ENCODE results near the gene C2orf68.
A peak's percentile ranks its signal among the peaks of the same experiment; 100 is the strongest.
"Not testable (repeated sequence)": the region's sequence is repeated elsewhere in the genome, so short reads cannot be mapped to it uniquely, and the experiment has no call there.

The C2orf68 gene, protein sequence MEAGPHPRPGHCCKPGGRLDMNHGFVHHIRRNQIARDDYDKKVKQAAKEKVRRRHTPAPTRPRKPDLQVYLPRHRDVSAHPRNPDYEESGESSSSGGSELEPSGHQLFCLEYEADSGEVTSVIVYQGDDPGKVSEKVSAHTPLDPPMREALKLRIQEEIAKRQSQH

DNA sequence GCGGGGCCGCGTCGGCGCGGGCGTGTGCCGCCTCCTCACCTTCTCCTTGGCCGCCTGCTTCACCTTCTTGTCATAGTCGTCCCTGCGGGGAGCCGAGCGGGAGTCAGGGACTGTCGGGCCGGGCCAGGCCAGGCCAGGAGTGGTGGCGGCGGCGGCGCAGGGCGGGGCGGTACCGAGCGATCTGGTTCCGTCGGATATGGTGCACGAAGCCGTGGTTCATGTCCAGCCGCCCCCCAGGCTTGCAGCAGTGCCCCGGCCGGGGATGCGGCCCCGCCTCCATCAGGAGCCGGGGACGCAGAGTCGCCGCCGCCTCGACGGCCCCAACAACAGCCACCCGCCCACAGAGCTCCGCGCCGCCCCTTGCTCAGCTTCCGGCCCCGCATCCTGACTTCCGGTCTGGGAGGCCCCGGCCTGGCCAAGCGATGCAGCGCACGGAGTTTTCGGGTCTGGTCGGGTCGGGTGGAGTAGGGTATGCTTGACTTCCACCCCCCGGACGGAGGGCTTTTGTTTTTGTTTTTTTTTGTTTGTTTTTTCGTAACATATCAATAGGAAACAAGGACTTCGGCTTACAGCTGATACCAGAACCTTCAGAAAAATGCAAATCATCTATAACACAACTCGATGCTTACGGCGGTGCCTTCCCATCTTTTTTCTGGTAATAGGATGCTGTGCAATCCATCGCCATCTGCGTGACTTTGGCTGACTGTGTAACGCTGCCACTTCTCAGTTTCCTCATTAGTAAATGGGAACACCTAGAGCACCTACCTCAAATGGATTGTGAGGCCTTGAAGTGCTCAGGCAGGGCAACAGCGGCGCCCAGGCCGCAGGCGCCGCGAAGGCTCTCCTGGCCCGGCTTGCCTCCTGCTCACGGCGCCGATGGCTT, at the start of gene C2orf68:
TSS of gene C2orf68 (minus strand) at position 362 of the 883 bp plus-strand sequence. CDS start at position 280, 82 bp downstream.
- peak; percentile 96 for DNase-seq (ENCODE audit: low spot score)

DNA sequence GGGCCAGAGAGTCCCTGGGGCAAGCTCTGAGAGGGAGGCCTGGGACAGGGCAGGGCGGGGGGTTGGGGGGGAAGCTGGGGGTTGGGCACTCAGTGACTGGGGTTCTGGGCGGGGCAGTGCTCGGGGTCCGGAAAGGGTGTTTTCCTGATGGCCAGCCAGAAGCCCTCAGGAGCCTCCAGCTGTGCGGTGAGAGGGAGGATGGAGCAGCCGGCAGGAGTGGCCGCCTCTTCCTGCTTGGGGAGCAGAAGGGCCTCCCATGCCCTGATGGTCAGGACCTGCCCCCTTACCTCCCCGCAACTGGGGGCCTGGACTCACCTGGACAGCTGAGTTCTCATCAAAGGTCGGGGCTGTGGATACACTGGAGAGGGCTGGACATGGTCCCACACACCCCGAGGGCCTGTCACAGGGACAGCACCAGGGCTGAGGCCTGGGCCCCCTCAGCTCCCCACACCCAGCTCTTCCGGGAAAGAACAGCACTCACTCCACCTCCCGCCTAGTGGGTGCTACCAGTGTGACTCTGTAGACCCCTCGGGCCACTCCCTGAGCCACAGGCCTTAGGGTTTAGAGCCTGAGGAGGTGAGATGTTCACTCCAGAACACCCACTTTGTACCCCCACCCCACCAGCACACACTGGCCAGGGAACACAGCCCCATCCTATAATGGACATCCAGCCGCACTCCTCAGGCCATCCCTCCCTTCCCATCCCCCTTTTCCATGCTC, 49.4 kb upstream of the C2orf68 start:
- DNase-seq (ENCODE audit: low spot score) = no peak

DNA sequence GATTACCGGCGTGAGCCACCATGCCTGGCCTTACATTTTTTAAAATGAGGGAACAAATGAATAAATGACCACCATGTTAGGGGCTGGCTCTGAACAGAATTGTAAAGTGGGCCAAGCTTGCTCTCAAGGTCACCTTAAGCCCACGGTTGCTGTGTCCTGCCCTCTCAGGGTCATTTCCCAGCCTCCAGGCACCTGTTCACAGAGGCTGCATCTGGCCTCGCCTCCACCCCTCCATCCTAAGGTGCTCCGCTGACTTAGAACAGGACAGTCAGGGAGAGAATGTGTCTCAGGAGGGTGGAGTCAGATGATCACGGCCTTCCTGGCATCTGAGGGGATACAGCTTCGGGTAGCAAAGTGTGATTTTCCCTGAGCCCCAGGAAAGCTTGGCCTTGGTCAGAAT, 48.9 kb upstream of the C2orf68 start:
- no peak for DNase-seq (ENCODE audit: low spot score)

DNA sequence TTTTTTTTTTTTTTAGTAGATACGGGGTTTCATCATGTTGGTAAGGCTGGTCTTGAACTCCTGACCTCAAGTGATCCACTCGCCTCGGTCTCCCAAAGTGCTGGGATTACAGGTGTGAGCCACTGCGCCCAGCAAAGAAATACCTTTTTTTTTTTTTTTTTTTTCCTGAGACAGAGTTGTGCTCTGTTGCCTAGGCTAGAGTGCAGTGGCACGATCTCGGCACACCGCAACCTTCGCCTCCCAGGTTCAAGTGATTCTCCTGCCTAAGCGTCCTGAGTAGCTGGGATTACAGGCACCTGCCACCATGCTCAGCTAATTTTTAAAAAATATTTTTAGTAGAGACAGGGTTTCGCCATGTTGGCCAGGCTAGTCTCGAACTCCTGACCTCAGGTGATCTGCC, 48.4 kb upstream of the C2orf68 start:
- not testable (repeated sequence) for DNase-seq (ENCODE audit: low spot score)

DNA sequence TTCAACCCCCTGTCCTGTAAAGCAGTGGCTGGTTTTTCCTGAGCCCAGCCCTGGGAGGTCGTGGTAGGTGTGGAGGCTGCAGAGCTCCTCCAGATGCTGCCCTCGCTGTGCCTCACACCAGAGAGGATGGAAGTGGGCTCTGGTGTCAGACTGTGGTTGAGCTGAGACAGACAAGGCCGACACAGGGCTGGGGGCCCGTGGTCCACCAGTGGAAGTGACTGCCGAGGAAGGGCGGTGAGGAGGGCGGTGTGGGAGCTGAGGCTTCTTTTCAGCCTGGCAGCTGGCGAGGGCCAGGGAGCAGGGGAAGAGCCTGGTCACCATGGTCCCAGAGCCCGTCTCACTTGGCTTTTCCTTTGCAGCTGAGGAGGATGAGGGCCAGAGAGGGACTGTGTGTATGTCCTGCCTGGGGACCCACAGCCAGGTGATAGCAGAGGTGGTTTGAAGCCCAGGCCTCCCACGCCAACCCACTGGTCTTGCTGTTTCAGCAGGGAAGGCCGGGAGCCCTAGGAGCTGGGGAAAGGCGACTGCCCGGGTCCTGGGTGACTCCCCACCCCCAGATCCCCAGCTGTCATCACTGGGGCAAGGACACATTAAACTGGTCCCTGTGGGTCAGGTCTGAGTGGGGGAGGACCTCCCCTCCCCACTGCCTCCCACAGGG, 47.6 kb upstream of the C2orf68 start:
- DNase-seq (ENCODE audit: low spot score) = no peak

DNA sequence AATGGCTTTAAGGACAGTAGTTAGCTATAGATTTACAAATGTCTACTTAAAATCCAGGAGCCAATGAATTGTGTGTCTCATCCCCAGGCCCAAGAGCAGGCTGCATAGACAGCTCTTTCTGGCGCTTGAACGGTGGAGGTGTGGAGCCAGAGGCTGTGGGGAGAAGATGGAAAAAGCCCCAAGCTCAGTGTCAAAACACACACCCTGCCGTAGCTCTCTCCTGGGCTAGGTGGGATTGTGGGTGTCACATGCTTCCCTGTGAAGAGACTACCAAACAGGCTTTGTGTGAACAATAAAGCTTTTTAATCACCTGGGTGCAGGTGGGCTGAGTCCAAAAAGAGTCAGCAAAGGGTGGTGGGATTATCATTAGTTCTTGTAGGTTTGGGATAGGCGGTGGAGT, 45.5 kb upstream of the C2orf68 start:
- not testable (repeated sequence) for DNase-seq (ENCODE audit: low spot score)

DNA sequence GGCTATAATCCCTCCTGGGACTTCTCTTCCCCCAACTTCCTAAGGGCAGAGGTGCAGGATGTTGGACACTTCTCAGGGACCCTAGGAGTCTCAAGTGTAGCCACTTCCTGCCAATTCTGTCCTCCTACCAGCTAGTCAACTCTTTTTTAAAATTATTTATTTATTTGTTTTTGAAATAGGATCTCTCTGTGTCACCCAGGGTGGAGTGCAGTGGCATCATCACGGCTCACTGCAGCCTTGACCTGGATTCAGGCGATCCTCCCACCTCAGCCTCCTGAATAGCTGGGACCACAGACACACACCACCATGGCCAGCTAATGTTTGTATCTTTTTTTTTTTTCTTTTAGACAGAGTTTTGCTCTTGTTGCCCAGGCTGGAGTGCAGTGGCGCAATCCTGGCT, 44.6 kb upstream of the C2orf68 start:
- DNase-seq (ENCODE audit: low spot score) = no peak

DNA sequence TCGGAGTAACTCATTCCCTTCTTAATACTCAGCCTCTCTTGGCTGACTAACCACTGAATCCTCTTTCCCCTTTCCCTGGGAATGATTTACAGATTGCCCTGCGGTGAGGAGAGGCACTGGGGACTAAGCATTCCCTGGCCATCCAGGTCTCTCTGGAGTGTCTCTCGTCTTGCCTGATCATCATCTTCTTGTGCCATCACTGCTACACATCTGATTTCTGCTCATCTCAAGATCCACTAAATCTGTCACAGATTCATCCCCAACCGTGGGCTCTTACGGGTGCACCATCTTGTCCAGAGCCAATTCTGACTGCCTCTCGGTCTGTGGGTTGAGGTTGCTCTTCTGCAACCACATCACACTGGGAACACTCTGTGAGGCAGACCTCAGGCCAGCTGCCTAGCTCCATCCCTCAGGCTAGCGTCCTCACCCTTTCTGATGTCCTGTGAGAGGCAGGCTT, 44.1 kb upstream of the C2orf68 start:
- no peak for DNase-seq (ENCODE audit: low spot score)

DNA sequence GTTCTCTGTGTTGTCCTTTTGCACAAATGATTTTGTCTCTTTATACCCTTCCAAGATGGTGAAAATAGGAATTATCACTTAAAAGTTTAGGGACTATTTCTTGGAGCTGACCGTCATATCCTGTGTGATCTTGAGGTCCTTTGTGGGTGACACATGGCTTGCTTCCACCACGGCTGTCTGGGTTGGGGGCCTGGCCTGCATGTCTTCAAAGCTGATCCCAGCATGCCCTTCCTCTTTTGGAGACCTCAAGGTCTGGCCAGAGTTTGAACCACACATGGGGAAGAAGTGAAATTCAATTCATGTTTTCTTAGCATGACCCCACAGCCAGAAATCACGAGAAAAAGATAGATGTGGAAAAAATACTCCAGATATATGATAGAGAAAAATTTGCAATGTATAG, 42.1 kb upstream of the C2orf68 start:
- no peak for DNase-seq (ENCODE audit: low spot score)

DNA sequence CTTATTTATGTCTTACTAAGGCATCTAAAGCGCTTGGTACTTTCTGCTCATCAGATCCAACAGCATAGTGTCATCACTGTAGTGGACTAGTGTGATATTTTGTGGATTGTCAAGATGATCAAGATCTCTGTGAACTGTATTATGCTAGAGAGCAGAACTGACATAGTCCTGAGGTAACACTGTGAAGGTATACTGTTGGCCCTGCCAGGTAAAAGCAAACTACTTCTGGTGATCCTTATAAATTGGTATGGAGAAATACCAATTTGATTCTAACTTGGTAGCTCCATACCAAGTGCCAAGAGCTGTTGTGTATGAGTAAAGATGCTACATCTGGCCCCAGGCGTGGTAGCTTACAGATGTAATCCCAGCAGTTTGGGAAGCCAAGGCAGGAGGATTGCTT, 40.2 kb upstream of the C2orf68 start:
- no peak for DNase-seq (ENCODE audit: low spot score)

DNA sequence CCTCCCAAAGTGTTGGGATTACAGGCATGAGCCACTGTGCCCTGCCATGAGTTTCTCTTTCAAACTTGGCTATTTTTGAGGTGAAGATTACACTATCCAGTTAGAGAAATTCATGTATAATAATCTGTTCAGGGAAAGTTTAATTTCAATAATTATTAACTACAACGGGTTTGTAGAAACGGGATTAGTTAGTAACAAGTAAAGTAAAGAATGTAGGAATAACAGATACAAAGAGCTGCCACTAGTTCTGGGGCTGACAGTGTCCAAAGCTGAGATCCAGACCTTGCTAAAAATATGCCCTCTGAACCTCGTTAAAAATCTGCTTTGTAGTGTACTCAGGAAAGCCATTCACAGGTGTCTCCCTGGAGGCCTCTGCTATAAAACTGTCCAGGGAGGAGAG, 39.2 kb upstream of the C2orf68 start:
- no peak for DNase-seq (ENCODE audit: low spot score)

DNA sequence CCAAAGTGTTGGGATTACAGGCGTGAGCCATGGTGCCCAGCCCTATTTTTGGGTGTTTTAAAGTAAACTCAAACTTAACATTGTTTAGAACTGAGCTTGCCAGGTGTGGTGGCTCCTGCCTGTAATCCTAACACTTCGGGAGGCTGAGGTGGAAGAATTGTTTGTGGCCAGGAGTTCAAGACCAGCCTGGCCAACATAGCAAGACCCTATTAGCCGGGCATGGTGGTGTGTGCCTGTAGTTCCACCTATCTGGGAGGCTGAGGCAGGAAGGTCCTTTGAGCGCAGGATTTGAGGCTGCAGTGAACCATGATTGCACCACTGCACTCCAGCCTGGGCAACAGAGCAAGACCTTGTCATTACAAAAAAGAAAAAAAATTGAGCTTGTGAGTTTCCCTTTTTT, 38.6 kb upstream of the C2orf68 start:
- DNase-seq (ENCODE audit: low spot score) = no peak

DNA sequence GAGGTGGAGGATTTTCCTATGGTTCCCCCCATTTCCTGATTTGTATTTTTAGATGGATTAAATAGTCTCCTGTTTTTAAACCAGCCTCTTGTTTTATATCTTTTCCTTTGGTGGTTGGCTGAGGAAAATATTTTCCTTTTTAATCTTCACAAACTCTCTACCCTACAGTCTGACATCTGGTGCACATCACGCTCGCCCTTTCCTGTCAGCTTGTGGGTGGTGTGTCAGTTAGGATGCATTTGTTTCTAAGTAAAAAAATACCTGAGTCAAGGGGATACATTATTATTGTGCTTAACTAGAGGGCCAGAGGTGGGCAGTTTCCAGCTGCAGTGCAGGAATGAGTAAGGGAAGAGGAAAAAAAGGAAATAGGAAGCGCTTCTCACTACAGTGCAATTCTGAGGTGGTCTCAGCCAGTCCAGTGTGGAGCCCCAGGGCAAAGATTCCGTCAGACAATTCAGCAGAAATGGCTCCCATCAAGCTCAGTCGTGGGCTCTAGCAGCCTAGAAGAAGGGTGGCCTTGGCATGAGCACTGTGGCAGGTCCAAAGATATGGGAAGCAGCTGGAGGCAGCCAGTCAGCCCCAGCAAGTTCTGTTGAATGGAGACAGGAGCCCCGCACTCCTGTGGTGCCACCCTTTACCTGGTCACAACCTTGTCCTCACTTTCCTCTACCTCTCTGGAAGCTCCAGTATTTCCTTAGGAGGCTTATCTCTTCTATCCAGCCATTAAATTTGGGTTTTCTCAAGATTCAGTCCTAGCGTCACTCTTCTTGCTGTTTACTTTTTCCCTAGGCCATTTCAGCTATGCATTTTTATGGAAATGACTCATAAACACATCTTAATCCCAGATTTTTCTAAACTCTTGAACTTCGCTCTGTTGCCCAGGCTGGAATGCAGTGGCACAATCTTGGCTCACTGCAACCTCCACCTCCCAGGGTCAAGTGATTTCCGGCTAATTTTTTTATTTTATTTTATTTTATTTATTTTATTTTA, 37.6 kb upstream of the C2orf68 start:
- DNase-seq (ENCODE audit: low spot score) = no peak

DNA sequence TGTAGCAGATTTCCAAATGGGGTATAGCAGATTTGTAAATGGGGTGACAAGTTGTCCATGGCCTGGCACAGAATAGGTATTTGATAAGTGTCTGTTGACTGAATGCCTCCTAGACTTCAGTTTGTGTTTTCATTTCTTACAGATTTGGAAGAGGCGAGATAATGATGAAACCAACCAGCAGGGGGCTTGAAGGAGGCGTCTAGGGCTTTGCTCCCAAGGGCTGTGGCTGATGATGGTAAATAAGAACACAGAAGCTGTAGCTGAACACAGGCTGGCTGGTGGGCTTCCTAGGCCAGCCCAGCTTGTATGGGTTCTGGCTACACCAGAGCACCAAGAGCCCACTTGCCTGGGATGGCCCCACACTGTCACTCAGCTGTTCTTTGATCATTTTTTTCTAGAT, 36.8 kb upstream of the C2orf68 start:
- no peak for DNase-seq (ENCODE audit: low spot score)

DNA sequence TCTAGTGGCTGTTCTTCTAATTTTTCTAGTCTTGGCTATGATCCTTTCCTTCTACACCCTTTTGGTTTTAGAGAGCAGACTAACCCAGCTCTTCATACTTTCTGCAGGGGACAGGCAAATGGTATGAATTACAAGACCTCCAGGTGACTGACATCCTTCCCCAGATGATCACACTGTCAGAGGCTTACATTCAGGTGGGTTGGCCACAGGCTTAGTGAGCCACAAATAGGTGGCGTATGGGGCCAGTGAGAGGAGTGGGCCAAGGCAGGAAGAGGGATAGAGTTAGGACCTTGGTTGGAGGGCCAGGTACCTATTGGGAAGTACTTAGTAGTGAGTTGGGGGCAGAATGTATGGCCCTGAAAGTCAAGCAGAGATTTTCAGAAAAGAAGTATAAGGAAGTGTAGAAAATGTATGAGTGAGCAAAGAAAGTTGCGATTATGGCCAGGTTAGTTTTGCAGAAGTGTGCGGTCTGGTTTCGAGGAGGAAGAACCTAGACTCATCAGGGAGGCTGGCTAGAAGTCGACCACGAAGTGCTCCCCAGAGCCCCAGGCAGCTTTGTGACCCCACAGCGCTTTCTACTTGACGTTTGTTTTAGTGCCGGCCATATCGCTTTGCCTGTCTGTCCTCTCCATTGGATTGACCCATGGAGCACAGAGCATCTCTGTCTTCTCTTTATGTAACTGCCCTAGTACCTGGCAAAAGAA, 36.1 kb upstream of the C2orf68 start:
- DNase-seq (ENCODE audit: low spot score) = no peak

DNA sequence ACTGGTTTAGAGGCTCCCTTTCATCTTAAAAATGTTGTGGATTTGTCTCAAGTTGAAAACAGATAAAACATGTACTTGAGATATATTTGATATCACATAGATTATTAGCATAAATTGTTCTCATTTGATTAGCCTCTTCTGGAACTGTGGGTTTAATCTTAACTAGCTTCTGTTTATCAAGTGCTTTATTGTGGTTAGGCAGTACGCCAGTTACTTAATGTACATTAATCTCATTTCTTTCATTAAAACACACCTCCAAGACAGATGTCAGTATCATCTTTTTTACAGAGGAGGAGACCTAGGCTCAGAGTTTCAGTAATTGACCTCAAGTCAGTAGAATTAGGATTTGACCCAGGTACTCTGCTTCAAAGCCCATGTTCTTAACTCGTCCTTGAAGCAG, 34.3 kb upstream of the C2orf68 start:
- DNase-seq (ENCODE audit: low spot score) = no peak

DNA sequence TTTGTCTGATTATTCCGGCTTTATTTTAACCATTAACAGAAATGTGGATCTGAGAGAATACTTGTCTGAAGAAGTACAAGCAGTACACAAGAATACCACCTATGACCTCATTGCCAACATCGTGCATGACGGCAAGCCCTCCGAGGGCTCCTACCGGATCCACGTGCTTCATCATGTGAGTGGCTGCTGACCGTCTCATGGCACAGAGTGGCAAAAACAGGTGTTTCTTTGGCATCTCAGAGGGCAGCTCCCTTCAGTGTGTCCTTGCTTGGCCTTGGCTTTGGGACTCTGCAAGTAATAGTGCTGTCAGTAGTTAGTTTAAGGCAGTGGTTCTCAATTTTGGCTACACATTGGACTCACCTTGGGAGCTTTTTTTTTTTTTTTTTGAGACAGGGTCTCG, 33.0 kb upstream of the C2orf68 start:
- DNase-seq (ENCODE audit: low spot score) = no peak

DNA sequence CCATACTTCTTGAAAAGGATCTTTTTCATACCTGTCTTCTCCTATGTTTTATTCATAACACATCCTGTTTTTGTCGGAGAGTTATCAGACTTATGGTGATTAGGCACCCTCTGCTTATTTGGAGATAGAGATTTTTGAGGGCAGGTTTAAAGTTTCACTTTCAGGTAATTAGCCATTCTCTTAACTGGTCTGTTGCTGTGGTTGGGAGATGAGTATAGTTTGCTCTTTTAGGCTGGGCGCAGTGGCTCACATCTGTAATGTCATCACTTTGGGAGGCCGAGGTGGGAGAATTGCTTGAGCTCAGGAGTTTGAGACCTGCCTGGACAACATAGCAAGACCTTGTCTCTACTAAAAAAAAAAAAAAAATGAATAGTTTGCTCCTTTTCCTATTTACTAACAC, 30.9 kb upstream of the C2orf68 start:
- no peak for DNase-seq (ENCODE audit: low spot score)

DNA sequence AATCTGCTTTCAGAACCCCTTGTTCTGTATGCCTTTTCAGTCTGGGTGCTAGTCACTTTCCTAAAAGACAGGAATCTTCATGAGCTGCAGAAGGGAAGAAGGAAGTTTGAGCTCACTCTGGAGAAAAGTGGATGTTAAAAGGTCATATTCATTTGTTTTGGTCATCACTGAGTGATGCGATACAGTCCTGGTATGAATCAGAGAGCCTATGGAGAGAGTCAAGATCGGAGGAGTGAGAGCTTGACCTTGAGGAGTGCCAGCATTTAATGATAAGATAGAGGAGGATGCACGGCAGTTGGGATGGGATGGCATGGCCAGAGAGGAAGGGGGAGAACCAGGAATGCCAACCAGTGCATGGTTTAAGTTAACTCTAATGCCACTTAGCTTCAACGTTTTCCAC, 23.8 kb upstream of the C2orf68 start:
- no peak for DNase-seq (ENCODE audit: low spot score)

DNA sequence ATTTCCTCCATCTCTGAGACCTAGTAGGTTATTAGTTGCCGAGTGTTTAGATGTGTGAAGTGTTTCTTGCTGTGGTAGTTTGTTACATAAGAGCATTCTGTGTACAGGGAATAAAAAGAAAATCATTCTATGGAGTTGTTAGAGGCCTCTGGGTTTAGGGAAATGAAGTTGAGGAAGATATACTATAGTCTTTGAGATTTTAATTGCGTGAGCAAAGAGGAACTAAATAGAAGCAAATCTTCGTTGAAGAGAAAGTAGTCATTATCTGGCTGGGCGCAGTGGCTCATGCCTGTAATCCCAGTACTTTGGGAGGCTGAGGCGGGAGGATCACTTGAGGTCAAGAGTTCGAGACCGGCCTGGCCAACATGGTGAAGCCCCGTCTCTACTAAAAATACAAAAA, 23.1 kb upstream of the C2orf68 start:
- no peak for DNase-seq (ENCODE audit: low spot score)

DNA sequence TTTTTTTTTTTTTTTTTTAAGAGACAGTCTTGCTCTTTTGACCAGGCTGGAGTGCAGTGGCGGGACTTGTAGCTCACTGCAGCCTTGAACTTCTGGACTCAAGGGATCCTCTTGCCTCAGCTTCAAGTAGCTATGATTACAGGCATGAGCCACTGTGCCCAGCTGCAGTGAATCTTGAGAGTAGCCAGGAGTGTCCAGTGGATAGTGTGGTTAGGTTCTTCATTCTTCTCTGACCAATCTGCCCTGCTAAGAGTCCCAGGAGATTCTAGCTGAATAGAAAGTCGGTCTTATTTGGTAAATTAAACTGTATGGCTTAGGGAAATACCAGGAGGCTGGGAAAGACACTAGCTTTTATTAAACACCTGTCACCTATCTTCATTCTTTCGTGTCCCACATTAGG, 19.4 kb upstream of the C2orf68 start:
- DNase-seq (ENCODE audit: low spot score) = no peak

All from left forelimb (tissue), 1 donor.